ENCODE measurements around the gene EPB41L3.

DNA sequence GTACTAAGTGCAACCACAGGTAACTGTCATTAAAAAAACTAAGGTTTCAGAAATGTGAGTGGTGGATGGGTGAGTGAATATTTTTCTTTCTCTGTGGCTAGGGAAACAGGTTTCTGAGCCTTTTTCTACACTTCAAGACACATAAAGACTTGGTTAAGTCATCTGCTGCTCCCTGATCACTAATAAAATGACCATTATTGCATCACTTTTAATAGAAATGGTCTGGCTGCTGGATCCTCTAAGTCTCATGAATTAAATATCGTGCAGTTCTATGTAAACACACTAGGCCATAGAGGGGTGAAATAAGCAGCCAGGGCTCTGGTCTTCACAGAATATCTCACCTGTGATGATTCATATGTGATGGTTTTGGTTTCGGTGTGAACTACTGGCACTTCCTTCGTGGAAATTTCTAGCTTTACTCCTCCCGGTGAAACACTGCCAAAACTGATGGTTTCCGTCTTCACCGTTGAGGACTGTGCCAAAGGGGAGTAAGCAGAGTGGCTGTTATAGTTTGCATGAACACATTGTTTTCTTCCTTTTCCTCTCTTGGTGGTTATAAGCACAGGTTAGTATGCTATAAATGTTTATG lies 147.8 kb downstream of the EPB41L3 start:
- TF ChIP-seq, protein P1, sequence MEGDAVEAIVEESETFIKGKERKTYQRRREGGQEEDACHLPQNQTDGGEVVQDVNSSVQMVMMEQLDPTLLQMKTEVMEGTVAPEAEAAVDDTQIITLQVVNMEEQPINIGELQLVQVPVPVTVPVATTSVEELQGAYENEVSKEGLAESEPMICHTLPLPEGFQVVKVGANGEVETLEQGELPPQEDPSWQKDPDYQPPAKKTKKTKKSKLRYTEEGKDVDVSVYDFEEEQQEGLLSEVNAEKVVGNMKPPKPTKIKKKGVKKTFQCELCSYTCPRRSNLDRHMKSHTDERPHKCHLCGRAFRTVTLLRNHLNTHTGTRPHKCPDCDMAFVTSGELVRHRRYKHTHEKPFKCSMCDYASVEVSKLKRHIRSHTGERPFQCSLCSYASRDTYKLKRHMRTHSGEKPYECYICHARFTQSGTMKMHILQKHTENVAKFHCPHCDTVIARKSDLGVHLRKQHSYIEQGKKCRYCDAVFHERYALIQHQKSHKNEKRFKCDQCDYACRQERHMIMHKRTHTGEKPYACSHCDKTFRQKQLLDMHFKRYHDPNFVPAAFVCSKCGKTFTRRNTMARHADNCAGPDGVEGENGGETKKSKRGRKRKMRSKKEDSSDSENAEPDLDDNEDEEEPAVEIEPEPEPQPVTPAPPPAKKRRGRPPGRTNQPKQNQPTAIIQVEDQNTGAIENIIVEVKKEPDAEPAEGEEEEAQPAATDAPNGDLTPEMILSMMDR (IDR thresholded peaks at IDR 0.05): no peak
- no peak for TF ChIP-seq POLR2A (IDR thresholded peaks at IDR 0.05; ENCODE audit: low read depth)

Measured in esophagus muscularis mucosa (tissue), 3 donors.